Measurements from ENCODE around the gene TIMMDC1.

The TIMMDC1 gene

GRCh38 chr3:119498186-119499011 lies at the start of gene TIMMDC1:
TIMMDC1 (plus strand) TSS chr3:119498547; CDS start chr3:119498734, 187 bp downstream.
- in situ Hi-C loops (cut with MboI; ENCODE audit: low sequenced_read_pairs) = no loop called here

DNA sequence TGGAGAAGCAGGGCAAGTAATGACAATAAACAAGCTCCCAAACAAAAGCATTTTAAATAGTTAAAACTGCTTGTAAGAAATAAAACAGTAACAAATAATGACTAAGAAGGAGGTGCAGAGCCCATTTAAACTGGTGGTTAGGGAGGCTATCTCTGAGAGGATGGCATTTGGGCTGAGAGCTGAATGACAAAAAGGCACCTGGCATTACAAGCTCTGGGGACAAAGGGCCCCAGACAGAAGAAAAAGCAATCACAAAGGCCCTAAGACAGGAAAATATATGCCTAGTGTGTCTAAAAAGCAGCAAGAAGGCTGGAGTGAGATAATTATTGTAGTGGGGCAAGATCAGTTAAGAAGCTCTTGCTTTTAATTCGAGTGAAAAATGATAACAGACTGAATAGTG lies 44.5 kb upstream of the TIMMDC1 start:
- in situ Hi-C loops (cut with MboI; ENCODE audit: low sequenced_read_pairs) = no loop called here

GRCh38 chr3:119456469-119456868 lies 41.9 kb upstream of the TIMMDC1 start:
- in situ Hi-C loops (cut with MboI; ENCODE audit: low sequenced_read_pairs) = no loop called here

DNA sequence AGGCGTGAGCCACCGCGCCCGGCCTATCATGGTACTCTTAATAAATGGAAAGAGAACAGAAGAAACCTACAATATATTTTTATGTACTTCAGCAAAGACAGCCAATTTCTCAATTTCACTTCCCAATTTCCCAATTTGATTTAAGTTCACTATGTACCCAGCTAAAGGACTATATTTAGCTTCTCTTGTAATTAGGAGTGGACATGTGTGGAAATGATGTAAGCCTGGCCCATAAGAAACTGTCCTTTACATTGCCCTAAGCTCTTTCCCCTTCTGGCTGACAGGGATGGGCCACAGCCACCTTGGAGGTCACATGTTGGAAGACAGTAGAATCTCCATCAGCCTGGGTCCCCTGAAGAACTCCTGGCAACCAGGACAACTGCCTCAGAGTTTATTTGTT lies 41.1 kb upstream of the TIMMDC1 start:
- in situ Hi-C loops (cut with MboI; ENCODE audit: low sequenced_read_pairs) = no loop called here

DNA sequence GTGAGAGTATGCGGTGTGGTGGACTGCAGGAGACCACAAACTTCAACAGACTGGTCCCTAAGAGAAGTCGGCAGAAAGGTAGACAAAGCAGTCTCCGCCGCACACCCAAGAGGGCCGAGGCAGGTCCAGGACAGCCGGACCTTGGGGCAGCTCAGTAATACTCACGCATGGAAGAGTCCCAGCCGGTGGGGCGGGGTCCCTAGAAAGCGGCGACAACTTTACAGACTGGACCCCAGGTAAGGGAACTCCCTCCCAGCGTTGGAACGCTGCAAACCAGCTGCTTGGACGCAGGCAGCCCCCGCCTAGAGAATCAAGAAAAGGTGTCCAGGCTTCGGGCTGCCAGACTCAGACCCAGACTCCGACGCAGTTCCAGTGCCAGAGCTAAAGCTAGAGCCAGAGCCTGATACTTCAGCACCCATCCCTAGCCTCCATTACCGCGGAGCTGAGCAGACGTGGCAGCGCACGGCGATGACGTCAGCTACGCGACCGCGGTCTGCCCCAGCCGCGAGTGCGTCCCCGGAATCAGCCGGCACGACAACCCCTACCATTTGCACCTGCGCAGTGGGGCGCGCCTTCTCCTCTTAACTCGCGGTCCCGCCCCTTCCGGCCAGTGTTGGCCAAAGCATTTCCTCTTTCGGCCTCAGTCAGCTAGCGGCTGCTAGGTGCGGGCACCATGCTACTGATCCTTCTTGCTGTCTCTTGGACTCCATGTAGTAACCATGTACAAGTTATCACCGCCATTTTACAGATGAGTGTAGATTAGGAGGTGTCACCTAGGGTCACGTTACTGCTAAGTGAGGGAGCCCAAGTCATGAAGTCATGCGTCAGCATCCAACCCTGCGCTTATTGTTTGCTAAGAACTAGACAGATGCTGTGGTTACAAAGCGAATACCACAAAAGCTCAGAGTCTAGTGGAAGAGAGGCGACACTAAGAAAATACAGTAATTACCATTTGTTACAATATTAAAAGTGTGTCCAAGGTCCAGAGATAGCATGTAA lies 34.9 kb upstream of the TIMMDC1 start, which contains the start of gene TMEM39A:
TMEM39A (minus strand) TSS at position 445 of the 999 bp plus-strand sequence. CDS start 1,541 bp downstream, outside the sequence.
- in situ Hi-C loops (cut with MboI; ENCODE audit: low sequenced_read_pairs) = no loop called here

GRCh38 chr3:119468041-119468440 lies 30.3 kb upstream of the TIMMDC1 start:
- in situ Hi-C loops (cut with MboI; ENCODE audit: low sequenced_read_pairs) = no loop called here

DNA sequence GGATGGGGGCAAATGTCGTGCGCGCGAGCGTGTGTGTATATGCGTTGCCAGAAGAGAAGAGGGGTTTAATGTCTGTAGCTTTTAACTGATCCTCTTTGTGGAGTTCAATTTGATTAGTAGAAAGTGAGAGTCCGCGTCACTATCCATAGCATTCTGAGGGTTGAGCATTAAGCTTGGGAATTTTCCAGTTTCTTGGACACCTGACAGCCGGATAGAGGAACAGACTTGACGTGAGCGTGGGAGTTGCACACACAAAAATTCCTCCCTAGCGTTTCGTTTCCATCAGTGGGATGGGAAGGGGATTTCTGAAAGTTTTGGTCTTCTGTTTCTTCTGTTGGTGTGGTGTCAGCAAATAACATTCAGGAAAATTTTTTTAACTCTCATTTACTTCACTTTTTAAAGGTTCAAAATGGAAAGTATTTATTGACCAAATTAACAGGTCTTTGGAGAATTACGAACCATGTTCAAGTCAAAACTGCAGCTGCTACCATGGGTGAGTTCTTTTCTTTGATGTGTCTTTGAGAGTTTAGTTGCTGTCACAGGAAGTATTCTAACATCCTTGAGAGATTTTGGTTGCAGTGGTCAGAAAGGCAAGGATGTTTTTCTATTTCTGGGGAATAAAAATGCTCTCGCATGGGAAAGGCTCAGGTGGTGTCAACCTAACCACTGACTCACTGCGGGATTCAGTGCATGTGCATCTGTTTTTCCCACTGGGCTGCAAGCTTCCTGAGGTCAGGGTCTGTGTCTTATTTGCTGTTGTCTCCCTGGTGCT lies 28.7 kb upstream of the TIMMDC1 start:
- in situ Hi-C loops (cut with MboI; ENCODE audit: low sequenced_read_pairs) = no loop called here

DNA sequence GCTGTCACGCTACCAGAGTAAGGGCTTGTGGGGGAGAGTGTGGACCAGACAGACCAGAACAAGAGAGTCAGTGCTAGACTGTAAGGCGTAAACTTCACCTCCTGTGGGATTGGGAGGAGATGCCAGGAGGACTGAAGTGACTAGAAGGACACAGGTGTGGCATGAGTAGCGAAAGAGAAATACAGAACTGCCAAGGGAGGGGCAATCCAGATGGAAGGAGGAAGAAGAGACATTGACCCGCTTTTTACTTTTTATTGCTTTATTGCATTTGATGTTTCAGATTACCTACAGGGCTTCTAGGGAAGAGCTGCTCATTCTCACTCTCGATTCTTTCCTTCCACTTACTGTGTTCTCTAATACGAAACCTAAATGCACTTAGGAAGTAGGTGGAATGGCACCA lies 27.5 kb upstream of the TIMMDC1 start:
- in situ Hi-C loops (cut with MboI; ENCODE audit: low sequenced_read_pairs) = no loop called here

DNA sequence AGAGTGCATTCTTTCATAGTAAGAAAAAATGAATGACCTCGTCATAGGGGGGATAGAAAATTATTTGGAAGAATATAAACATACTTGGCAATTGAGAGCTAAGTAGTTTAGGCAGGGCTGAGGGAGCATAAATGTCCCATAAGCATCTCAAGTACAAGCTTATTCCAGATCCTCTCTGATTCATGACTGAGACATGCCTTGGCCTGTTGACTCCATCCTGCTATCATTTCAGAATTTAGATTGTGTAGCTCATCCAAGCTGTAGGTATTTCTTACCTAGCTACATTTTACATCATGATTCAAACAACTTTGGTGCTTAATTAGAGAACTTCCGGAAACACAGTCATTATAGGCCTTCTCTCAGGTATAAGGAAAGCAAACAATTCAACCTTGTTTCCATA lies 17.3 kb upstream of the TIMMDC1 start:
- in situ Hi-C loops (cut with MboI; ENCODE audit: low sequenced_read_pairs) = no loop called here

DNA sequence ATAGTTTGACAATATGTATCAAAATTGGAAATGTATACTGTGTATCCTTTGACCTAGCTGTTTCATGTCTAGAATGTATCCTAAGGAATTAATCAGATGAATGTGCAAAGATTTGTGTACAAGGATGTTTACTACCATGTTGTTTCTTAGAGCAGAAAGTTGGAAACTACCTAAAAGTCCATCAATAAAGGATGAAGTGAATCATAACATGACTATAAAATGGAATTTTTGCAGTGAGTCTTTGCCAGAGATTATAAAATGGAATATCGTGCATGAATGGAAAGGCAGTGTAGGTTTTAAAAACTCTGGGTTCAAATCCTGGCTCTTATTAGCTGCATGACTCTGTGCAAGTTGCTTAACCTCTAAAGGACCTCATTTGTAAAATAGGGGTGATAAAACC lies 15.2 kb upstream of the TIMMDC1 start:
- in situ Hi-C loops (cut with MboI; ENCODE audit: low sequenced_read_pairs) = no loop called here

- in situ Hi-C loops (cut with MboI; ENCODE audit: low sequenced_read_pairs) = no loop called here
These were observed 12.8 kb upstream of the TIMMDC1 start for GRCh38 chr3:119485563-119485962.

GRCh38 chr3:119490153-119490552 lies 8.2 kb upstream of the TIMMDC1 start:
- in situ Hi-C loops (cut with MboI; ENCODE audit: low sequenced_read_pairs) = no loop called here

- in situ Hi-C loops (cut with MboI; ENCODE audit: low sequenced_read_pairs) = no loop called here
These were observed 6.2 kb upstream of the TIMMDC1 start for GRCh38 chr3:119492128-119492527.

GRCh38 chr3:119492810-119493209 lies 5.5 kb upstream of the TIMMDC1 start:
- in situ Hi-C loops (cut with MboI; ENCODE audit: low sequenced_read_pairs) = no loop called here

DNA sequence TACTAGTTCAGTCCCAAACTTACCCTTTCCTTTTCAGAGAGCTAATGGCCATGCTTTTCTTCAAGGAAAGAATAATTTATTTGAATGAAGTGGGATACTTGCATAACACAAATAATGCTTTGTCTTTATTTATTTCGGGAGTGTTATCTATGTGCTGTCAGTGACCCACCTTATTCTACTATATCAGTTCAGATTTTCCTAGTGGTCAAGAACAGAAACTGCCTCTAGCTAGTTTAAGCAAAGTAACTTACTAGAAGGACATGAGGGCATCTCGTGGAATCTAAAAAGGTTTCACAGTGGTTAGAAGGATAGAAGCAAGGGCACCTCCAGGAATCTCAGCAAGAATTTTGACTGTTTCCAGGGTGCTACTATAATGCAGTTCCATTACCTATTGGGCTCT lies 3.8 kb upstream of the TIMMDC1 start:
- in situ Hi-C loops (cut with MboI; ENCODE audit: low sequenced_read_pairs) = no loop called here

- in situ Hi-C loops (cut with MboI; ENCODE audit: low sequenced_read_pairs) = no loop called here
These were observed 544 bp upstream of the TIMMDC1 start for GRCh38 chr3:119497820-119498185.

DNA sequence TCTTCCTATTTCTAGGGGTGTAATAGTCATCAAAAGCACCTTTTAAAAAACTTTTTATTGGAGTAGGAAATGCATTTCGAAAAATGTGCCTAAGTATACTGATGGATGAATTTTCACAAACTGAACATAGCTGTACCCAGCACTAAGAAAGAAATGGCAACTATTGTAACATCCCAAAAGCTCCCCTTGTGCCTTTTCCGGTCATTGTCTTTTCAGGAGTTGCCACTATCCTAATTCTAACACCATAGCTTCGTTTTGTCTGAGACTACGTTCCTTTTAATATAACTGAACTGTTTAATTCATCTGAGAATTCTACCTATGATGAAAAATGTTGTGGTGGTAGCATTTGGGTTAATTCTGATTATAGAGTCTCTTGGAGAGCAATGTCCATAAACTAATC lies 1.9 kb downstream of the TIMMDC1 start:
- in situ Hi-C loops (cut with MboI; ENCODE audit: low sequenced_read_pairs) = no loop called here

DNA sequence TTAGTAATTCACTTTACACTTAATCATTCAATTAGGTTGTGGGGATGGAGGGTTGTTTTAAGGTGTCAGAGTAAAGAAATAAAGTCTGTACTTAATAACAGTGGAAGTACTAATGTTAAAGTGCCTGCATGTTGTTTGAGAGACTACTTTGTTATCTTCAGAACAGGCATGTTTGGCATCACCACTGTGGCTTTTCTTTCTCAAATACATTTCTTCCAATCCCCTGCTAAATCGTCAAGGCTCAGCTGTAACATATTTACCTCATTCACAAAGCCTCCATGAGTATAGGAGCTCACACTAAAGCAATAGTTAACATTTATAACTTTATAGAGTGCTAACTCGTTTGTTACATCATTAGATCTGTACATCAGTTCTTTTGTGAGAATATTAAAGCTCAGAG lies 2.6 kb downstream of the TIMMDC1 start:
- in situ Hi-C loops (cut with MboI; ENCODE audit: low sequenced_read_pairs) = no loop called here

DNA sequence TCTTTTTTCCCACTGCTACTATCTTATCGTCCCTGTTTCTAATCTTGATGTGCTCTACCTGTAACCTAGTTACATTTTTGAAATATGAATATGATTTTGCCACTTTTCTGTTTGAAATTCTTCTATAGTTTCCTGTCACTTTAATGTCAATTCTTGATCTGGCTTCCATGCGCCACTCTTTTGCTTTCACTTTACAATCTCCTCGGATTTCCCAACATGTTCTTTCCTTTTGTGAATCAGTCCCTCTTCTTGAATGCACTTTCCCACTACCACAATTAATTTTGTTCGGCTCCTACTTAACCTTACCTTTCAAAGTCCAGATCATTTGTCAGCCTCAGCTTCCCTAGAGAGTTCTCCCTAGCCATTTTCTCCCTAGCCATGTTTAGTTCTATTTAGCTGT lies 8.3 kb downstream of the TIMMDC1 start:
- in situ Hi-C loops (cut with MboI; ENCODE audit: low sequenced_read_pairs) = no loop called here

- in situ Hi-C loops (cut with MboI; ENCODE audit: low sequenced_read_pairs) = no loop called here
These were observed 9.1 kb downstream of the TIMMDC1 start for GRCh38 chr3:119507404-119507803.

Measured in HL-60/S4 (cell line).